Panc1 (cell line): ENCODE results near the gene ZMIZ2.

Experiments
- CTCF ChIP-seq: fragments of 450-650 bp; IDR thresholded peaks from 2 replicates; pipeline ENCODE4 v1.5.1; 2017; ENCODE audit warnings: mild to moderate bottlenecking
- POLR2AphosphoS5 ChIP-seq: IDR thresholded peaks from 2 replicates; pipeline ENCODE4 v1.6.1; 2012; ENCODE audit warnings: mild to moderate bottlenecking, low read depth, low read length, moderate library complexity
- REST ChIP-seq, 2 experiments: IDR thresholded peaks; 2 replicates each; pipeline ENCODE4 v1.6.1; 2011 to 2012; ENCODE audit warnings: low read depth in 2 of 2, control low read depth in 1 of 2, low read length in 1 of 2, mild to moderate bottlenecking in 1 of 2, moderate library complexity in 1 of 2; ENCODE audit not compliant: insufficient read depth in 1 of 2
- SIN3A ChIP-seq: IDR thresholded peaks from 2 replicates; pipeline ENCODE4 v1.6.1; 2012; ENCODE audit warnings: low read depth, mild to moderate bottlenecking, low read length, moderate library complexity, borderline replicate concordance; ENCODE audit not compliant: insufficient read depth
- TCF7L2 ChIP-seq: IDR thresholded peaks from 2 replicates; pipeline ENCODE4 v1.6.1; 2011; ENCODE audit warnings: mild to moderate bottlenecking, low read depth, low read length, inconsistent platforms

GRCh38 chr7:44782460-44782859, 33.8 kb downstream of the ZMIZ2 start:
- TF ChIP-seq CTCF (no peak), TCF7L2 (no peak), POLR2AphosphoS5 (no peak), REST (IDR thresholded peaks at IDR 0.05; ENCODE audit: insufficient read depth in 1 of 2, low read depth in 2 of 2, low read length in 1 of 2) (no peak), SIN3A (no peak)
